Prostate gland (tissue), 2 donors: ENCODE results near the gene IL32.

ENCODE experiments used
- POLR2A ChIP-seq: fragments of 450-650 bp; IDR thresholded peaks from one replicate; pipeline ENCODE4 v1.6.1; 2016; ENCODE audit warnings: antibody characterized with exemption, mild to moderate bottlenecking
- POLR2AphosphoS5 ChIP-seq: sonication (generic); formaldehyde crosslinking; IDR thresholded peaks from one replicate; pipeline ENCODE4 v1.6.1; 2017; ENCODE audit warnings: antibody characterized with exemption
- TF ChIP-seq, protein P1 (sequence below), 4 experiments: fragments of 200-600 bp in 2 of 4; fragments of 450-650 bp in 2 of 4; sonication (generic) in 2 of 4; IDR thresholded peaks; 1 replicate in 3 of 4; 2 replicates in 1 of 4; pipeline ENCODE4 v1.5.1; 2016 to 2019; ENCODE audit warnings: antibody characterized with exemption in 4 of 4, mild to moderate bottlenecking in 2 of 4, moderate library complexity in 2 of 4

GRCh38 chr16:3085868-3086595 is 20.6 kb downstream of the IL32 start:
- TF ChIP-seq, protein P1, sequence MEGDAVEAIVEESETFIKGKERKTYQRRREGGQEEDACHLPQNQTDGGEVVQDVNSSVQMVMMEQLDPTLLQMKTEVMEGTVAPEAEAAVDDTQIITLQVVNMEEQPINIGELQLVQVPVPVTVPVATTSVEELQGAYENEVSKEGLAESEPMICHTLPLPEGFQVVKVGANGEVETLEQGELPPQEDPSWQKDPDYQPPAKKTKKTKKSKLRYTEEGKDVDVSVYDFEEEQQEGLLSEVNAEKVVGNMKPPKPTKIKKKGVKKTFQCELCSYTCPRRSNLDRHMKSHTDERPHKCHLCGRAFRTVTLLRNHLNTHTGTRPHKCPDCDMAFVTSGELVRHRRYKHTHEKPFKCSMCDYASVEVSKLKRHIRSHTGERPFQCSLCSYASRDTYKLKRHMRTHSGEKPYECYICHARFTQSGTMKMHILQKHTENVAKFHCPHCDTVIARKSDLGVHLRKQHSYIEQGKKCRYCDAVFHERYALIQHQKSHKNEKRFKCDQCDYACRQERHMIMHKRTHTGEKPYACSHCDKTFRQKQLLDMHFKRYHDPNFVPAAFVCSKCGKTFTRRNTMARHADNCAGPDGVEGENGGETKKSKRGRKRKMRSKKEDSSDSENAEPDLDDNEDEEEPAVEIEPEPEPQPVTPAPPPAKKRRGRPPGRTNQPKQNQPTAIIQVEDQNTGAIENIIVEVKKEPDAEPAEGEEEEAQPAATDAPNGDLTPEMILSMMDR (IDR thresholded peaks at IDR 0.05): no peak
- TF ChIP-seq POLR2A (no peak), POLR2AphosphoS5 (no peak)
